ENCODE data around the gene KLHL33.
"Not testable (repeated sequence)": the region's sequence is repeated elsewhere in the genome, so short reads cannot be mapped to it uniquely, and the experiment has no call there.

Gene KLHL33

DNA sequence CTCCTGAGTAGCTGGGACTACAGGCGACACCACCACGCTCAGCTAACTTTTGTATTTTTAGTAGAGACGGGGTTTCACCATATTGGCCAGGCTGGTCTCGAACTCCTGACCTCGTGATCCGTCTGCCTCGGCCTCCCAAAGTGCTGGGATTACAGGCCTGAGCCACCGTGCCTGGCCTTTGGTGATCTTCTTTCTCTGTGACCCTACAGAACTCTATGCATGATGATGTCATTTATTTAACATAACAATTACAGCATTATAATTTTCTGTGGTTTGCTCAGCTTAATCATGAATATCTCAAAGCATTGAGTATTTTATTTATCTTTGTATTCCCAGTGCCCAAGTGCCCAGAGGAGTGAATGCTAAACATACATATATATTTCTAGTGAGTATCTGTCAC is 16.9 kb upstream of the KLHL33 start:
- DNase-seq = not testable (repeated sequence)

DNA sequence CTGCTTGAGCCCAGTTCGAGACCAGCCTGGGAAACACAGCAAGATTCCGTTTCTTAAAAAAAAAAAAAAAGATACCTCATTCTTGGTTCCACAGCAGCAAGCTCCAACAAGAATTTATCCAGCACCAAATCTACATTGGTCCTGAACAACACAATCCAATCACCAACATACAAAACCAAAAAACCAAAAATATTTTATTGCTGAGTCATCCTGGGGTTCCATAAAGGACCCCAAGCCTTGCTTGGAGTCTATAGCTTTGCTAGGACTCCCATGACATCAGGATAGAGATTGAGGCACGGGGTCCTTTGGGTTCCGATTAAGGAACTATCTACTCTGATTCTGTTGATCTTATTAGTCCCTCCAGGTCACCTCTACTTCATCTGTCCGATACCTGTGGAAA is 10.9 kb upstream of the KLHL33 start:
- no peak for DNase-seq

DNA sequence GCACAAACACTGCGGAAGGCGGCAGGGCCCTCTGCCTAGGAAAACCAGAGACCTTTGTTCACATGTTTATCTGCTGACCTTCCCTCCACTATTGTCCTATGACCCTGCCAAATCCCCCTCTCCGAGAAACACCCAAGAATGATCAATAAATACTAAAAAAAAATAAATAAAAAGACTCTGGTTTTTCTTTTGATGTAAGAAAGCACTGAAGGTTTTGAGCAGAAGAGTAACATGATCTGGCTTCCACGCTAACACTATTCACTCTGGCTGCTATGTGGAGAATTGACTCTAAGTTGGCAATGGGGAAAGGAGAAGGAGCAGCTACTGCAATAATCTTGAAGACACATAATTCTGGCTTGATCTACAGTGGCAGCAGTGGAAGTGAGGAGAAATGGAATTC is 7.7 kb upstream of the KLHL33 start:
- not testable (repeated sequence) for DNase-seq

DNA sequence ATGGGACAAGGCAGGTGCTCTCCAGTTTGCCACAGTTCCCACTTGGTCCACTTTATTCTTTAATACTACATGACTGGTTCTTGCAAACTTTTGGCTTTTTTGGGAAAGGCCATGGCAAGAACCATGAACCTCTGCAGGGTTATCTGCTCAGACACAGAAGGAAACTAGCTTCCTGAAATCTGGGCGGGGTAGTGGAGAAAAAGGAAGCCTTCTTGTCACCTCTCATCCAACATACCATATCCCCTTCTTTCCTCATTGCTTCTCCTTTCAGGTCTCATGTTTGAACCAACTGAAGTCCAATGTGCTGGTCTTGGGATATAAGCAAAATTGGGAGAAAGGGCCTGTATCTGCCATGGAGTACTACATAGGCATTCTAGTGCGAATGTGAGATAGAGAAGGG is 5.5 kb upstream of the KLHL33 start:
- no peak for DNase-seq

DNA sequence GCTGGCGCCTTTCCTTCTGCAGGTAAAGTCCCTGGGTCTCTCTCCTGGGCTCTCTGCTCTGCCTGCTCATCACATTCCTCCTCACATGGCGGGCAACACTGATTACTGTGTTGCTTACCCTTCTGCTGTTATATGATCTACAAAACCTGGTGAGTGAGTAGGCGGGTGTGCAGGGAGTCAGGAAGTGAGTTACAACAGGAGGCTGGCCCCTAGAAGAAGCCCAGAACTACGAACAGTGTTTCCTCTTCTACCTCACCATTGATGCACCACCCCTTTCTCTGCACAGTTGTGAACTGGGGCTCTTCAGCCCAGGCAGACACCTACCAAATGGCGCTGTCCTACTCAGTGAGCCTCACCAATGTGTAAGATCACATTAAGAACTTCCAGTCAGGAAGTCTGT is 4.9 kb upstream of the KLHL33 start:
- peak; percentile 38 for DNase-seq

DNA sequence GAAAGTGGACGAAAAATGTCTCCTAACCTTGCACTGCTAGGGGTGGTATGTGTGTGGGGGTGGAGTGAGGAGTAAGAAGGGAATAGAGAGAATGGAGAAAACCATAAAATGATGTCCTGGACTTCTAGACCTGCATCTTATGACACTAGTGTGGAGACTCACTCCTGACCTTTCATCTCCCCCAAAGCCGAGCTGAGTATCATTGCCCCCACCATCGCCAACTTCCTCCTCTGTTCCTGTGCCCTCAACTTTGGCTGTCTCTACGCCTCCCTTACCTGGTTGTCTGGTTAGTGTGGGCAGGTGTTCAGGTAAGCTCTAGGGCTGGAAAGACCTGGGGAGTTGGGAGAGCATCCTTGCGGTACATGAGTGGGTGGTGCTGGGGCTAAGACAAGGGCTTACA is 4.5 kb upstream of the KLHL33 start:
- no peak for DNase-seq

DNA sequence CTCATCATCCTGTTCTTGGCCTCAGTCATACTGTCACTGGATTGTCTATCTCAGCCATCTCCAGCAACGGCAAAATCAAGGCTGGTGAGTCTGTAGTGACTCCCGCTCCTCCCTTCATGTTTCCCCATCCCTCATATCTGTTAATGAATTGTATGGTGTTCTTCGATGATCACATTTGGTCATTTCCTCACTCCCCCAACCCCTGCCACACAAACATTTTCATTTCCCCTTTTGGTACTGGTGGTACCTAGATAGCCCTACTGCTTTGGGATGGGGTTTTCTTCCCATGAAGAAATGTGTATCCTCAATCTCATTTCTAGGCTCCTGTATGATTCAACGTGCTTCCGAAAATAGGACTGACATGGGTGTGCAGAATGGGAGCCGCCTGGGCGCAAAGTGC is 2.7 kb upstream of the KLHL33 start:
- DNase-seq = no peak

DNA sequence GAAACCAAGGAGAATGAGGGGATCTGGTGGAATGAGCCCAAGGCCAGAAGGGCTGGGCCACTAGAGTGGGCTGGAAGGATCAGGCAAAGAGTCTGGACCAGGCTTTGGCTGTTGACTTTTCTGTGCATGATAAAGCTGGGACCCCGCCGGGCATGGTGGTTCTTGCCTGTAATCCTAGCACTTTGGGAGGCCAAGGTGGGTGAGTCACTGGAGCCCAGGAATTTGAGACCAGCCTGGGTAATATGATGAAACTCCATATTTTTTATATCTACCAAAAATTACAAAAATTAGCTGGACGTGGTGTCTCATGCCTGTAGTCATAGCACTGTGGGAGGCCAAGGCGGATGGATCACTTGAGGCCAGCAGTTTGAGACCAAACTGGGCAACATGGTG is 393 bp upstream of the KLHL33 start:
- no peak for DNase-seq

DNA sequence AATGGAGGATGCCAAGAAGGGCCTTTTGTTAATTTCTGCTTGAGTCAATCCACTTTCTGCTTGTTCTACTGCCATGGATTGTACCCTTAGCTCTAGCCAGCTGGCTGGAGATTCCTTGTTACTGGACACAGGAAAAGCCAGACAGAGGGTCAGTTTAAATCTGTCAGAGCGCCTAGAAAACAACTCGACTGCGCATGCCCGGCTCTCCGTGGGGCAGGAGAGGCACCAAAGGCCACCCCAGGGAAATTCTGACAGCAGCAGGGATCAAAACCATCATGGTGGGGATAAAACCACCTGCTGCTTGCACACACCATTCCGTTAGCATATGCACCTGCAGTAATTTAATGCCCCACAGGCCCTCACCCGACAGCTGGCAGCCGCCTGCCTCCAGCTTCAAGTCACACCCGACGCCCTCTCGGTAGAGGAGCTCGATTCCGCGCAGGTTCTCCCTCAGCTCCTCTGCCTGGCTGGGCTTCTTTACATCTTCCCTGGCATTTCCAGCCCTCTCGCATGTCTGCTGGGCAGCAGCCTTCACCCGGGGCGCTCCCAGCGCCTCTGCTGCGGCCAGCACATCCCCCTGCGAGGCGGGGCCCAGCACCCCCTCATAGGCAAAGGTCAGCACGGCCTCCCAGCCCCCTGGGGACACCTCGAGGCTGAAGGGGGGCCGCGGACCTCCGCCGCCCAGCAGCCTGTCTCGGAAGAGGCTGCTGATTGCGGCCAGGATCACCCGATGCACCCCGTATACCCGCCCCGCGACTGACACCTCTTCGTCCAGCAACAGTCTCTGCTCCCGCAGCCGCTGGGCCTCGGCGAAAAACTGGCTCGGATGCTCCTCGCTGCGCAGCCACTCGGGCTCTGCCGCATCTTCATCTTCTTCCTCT is 1.0 kb downstream of the KLHL33 start:
- DNase-seq = no peak

DNA sequence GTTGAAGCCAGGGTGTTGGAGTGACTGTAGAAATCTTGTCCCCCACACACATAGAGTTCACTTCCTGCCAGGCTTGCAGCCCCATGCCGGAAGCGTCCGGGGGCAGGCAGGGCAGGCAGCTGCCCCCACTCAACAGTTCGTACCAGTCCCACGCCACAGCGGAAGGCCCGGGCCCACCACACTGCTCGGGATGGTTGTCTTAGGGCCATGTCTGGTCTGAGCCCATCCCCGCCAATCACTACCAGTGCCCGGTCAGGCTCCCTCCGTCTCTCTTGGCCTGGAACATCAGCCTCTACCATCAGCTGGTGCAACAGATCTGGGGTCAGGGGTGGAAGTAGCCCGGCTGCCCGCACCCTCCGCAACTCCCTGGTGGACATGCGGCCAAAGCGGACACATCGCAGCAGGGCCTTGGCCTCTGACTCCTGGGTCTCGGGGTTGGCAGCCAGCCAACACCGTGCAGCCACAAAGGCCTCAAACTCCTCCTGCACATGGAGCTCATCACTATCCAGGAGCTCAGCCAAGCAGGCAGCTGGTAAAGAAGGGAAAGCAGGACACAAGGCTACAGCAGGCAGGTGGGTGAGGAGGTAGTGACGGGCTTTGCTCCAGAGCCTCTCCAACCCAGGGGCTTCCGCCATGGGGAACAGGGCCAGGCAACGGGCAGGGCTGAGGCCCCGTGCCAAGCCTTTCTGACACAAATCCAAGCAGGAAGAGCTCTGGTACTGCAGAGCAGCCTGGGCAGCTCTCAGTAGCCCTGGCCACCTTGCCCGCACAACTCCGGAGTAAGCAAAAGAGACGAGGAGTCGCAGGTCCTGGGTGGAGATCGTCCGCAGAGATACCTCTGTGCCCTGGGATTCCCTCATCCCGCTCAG is 5.9 kb downstream of the KLHL33 start:
- no peak for DNase-seq

DNA sequence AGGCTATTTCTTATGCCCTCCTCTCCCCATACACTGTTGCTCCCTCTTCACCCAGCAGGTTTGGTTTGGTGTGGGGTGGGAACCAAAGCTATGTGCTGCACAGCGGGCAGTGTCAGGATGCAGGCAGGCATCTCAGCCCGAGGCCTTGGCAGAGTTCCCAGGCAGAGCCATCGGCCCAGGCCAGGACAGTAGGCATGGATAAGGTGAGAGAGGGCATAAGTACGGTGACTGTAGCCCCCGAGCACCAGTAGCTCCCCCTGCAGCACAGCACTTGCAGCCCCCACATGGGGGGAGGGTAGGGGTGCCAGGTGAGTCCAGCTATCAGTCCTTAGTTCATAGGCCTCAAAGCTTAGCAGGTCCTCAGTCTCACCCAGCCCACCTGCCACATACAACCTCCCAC is 7.2 kb downstream of the KLHL33 start:
- DNase-seq = no peak

DNA sequence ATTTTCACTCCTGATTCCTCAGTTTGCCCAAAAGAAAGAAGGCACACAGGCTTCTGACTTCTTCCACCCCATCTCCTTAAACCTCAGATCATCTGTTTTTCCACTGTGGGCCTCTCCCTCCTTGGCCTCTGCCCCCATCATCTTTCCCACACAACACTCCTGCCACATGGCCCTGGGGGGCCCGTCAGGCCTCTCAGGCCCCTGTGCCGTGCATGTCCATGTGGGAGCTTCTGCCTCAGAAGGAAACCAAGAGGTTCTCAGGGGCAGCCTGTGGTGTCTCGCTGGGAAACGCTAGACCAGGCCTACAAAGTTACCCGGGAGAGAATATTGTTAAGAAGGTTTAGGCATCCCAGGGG is 8.0 kb downstream of the KLHL33 start:
- DNase-seq = no peak

DNA sequence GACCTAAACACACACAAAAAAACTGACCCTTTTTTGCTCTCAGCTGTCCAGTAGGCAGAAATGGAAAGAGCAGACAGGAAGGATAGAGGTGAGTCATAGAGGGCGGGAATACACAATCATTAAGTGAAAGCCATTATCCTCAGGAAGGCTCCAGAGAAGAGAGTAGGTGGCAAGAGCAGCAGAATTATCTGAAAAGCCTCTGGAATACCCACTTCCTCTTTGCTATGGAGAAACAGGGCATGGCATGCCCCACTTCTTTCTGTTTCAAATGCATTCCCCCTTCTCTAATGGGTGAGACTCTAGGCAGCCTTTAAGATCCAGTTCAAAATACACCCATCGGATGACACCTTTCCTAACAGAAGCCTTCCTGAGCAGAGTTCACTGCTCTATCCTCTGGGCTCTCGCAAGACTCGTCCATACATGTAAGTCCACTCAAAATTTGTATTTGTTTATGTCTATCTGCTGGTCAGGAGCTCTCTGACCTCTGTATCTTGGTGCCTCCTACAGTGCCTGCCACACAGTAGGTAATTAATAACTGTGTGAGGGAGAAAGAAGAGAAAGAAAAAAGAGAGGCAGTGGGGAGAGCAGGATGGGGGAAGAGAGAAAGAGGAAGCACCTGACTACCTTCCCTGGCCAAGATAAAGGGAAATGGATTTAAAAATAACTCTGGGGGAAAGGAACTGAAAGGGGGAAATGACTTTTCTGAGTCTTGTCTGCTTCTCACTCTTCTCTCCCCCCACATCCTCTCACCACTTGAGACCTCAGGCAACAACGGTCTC is 8.5 kb downstream of the KLHL33 start:
- DNase-seq = no peak

DNA sequence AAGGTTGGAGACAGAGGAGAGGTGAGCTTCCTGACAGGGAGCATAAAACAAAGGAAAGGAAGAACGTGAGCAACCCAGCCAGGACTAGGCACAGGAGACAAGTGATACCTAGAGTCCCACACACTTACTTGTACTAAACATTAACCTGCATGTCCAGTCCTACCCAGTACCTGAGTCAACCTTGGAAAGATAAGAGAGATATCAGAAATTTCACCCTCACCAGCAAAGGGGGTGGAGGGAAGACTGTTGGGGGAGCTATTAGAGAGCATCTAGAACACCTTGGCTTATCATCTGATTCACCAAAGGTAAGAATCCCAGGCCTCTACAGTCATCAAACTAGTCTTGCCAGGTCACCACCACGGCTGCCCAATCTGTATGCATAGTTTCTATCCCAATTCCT is 11.1 kb downstream of the KLHL33 start:
- DNase-seq = no peak

DNA sequence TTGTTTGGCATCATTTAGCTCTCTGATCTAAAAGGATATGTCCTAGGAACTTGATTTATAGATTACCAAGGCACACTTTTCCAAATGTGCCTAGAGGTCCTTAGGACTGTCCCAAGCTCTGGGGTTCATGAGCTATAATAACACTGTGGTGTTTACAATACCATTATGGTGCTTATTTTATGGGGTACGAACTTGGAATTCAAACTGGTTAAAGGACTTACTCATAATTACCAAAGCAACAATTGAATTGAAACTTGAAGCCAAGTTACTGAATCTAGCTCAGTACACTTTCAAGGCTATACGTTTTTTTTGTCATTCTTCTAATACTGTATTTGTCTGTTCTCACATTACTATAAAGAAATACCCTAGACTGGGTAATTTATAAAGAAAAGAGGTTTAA is 13.1 kb downstream of the KLHL33 start:
- DNase-seq = no peak

DNA sequence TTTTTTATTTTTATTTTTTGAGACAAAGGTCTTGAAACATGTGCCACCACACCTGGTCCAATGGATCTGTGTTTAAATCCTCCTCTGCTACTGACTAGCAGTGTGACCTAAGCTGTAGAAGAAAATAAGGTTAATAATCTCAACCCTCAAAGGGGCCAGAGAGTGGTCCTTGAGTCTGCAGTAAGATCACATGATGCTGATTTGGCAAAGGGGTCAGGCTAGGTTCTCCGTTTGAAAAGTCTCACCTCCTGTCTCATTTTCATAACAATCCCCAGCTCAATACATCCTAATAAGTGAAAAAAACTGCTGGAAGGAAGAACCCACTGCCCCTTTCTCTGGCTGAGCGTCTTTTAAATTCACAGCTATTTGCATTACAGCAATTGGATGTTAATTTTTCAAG is 14.7 kb downstream of the KLHL33 start:
- DNase-seq = no peak

DNA sequence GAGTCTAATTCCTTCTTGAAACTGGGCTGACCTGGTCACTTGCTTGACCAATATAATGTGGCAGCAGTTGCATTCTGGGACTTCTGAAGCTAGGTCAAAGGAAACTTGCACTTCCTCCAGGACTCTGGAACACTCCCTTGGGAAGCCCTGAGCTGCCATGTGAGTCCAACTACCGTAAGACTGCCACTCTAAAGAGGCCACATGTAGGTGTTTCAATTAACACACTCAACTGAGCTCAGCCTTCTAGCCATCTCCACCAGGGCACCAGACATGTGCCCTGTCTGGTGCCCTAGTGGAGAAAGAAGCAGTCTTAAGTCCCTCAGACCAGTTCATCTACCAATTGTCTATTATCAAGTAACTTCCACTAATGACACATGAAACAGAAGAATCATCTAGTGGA is 16.5 kb downstream of the KLHL33 start:
- no peak for DNase-seq

DNA sequence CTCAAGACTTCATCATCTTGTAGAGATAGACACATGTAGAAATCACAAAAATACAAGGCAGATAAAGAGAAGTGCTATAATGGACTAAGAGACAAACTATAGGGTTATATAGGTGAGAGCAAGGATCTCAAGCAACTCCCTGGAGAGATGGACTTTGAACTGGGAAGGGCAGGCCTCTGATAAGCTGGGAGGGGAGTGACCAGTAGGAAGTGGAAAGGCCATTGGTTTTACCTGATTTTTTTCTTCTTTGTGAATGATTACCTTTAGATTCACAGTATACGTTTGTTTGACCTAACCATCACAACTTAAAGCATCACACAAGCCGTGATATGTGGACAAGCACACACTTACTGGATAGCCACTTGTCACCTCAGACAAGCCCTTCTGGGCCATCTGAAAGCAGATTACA is 17.5 kb downstream of the KLHL33 start:
- DNase-seq = no peak

DNA sequence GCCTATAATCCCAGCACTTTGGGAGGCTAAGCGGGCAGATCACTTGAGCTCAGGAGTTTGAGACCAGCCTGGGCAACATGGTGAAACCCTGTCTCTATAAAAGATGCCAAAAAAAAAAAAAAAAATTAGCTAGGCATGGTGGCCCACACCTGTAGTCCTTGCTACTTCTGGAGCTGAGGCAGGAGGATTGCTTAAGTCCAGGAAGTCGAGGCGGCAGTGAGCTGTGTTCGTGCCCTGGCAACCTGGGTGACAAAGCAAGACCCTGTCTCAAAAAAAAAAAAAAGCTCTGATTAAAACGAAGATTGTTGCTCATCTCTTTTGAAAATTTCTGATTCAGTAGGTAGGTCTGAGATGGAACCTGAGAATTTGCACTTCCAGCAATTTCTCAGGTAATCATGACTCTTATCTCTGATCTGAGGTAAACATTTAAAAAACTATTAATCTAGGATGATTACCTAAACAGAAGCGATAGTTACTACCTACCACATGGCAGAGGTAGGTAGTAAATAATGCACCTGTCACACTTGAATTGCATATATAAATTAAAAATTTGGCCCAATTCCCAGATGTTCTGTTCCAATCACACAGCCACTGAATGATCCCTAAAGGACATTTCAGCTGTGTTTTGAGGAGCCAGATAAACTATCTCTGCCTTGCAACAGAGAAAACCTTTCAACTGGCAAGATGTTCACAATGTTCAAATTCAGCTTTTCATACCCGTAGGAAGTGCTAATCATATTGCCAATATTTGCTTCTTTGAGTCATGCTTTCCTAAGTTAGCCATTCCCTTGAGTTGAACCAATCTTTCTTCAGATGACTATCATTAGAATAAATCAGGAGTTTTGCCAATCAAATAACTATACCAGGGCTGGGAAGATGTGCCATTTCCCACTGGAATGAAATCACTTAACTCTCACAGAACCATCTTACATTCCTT is 18.4 kb downstream of the KLHL33 start:
- no peak for DNase-seq

DNA sequence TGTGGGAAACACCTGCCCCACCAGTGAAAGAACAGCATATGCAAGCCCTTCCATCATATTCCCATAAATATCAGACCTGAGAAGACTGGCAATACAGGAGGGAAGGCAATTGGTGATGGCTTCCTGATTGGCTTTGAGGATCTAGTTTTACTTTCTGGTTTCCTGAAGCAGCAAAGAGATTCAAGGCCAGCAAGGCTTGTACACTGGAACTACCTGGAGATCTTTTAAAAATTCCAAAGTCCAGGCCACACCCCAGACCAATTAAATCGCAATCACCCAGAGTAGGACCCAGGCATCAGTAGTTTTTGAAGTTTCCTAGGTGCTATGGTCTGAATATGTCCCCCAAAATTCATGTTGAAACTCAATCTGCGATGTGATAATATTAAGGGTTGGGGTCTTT is 19.7 kb downstream of the KLHL33 start:
- no peak for DNase-seq

DNA sequence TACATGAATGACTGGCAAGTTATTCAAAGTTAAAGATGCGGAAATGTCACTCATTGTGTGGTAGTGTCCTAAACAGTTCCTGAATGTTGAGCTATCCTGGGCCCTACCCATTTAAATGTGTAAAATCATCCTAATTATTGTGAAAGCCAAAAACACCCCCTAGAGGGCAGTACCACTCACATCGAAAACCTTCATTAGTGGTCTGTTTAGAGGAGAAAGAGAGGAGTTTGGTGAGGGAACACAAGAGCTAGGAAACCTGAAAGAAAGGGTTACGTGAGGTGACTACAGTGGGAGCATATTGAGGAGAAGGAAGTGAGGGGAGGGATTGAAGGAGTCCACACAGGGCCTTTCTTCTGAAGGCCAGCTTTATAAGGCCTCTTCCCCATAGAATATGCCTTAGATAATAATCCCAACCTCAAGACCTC is 20.2 kb downstream of the KLHL33 start:
- no peak for DNase-seq

DNA sequence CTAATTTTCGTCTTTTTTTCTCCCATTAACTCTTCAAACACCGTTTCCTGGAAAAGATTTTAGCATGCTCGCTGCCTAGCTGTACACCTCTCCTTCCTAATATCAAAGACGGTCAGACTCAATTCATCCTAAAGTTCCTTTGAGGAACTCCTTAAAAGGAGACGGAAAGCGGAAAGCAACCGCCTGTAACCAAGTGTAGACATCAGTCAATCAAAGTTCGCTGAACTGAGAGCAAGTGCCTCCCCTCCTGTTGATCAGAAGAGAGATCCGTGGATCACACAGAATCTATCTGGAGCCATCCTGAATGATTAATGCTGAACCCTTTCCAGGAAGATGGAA is 22.3 kb downstream of the KLHL33 start:
- no peak for DNase-seq
